HG03342 (cell line): ENCODE data around the gene CEACAM6.
"Not testable (repeated sequence)": the region's sequence is repeated elsewhere in the genome, so short reads cannot be mapped to it uniquely, and the experiment has no call there.

Experiments
- ATAC-seq: cut with Tn5 transposase; IDR thresholded peaks from one replicate; pipeline ENCODE4 v1.9.1; 2021; ENCODE audit warnings: mild to moderate bottlenecking, moderate library complexity; ENCODE audit not compliant: unreplicated experiment

The CEACAM6 gene

GRCh38 chr19:41755328-41755913 lies at the start of gene CEACAM6:
CEACAM6 (plus strand) TSS chr19:41755530; CDS start chr19:41755639, 109 bp downstream.
- ATAC-seq: no peak

GRCh38 chr19:41706741-41707501 lies 48.4 kb upstream of the CEACAM6 start:
- no peak for ATAC-seq

GRCh38 chr19:41707502-41707812 lies 47.9 kb upstream of the CEACAM6 start:
- no peak for ATAC-seq

GRCh38 chr19:41707871-41708371 lies 47.4 kb upstream of the CEACAM6 start:
- ATAC-seq: no peak

- no peak for ATAC-seq
These were observed 46.8 kb upstream of the CEACAM6 start, which contains the start of gene CEACAM5 for GRCh38 chr19:41708481-41708880. CEACAM5 (plus strand) TSS chr19:41708626; CDS start chr19:41708732, 106 bp downstream.

- ATAC-seq: not testable (repeated sequence)
These were observed 45.8 kb upstream of the CEACAM6 start for GRCh38 chr19:41709516-41709915.

- no peak for ATAC-seq
These were observed 45.2 kb upstream of the CEACAM6 start for GRCh38 chr19:41709951-41710645.

GRCh38 chr19:41711376-41712261 lies 43.7 kb upstream of the CEACAM6 start:
- no peak for ATAC-seq

- no peak for ATAC-seq
These were observed 40.7 kb upstream of the CEACAM6 start for GRCh38 chr19:41714598-41714997.

GRCh38 chr19:41718761-41719160 lies 36.6 kb upstream of the CEACAM6 start:
- ATAC-seq: no peak

- no peak for ATAC-seq
These were observed 35.2 kb upstream of the CEACAM6 start for GRCh38 chr19:41720103-41720502.

- no peak for ATAC-seq
These were observed 28.8 kb upstream of the CEACAM6 start for GRCh38 chr19:41726493-41726892.

GRCh38 chr19:41734156-41734555 lies 21.2 kb upstream of the CEACAM6 start:
- ATAC-seq: no peak

GRCh38 chr19:41734585-41734984 lies 20.7 kb upstream of the CEACAM6 start:
- ATAC-seq: no peak

- ATAC-seq: no peak
These were observed 20.2 kb upstream of the CEACAM6 start for GRCh38 chr19:41735071-41735600.

- no peak for ATAC-seq
These were observed 16.0 kb upstream of the CEACAM6 start for GRCh38 chr19:41739361-41739760.

GRCh38 chr19:41740415-41741243 lies 14.7 kb upstream of the CEACAM6 start:
- ATAC-seq: no peak

- no peak for ATAC-seq
These were observed 14.1 kb upstream of the CEACAM6 start for GRCh38 chr19:41741244-41741554.

- ATAC-seq: no peak
These were observed 10.5 kb upstream of the CEACAM6 start for GRCh38 chr19:41744850-41745249.

GRCh38 chr19:41745756-41746155 lies 9.6 kb upstream of the CEACAM6 start:
- ATAC-seq: no peak
